Gastrocnemius medialis (tissue), 4 donors: ENCODE measurements around the gene LONRF2. TPM values are rescaled to one million over a fixed set of nuclear protein-coding genes. Genes with fewer than 3 reads are reported as not detected.

Experiments
- ATAC-seq, 2 donors: fragments of 150-250 bp; one replicate each; pipeline ENCODE4 v1.9.1; 2016
- DNase-seq, 2 donors: peaks; one replicate each; pipeline ENCODE4 v3.0.0-alpha.2; 2019
- H3K27ac ChIP-seq, 4 donors: fragments of 200-600 bp; sonication (generic); 1 replicate in 1 of 4; 2 replicates in 3 of 4; pipeline ENCODE4 v1.5.1; 2016 to 2018; ENCODE audit warnings: mild to moderate bottlenecking in 2 of 4, moderate library complexity in 1 of 4
- H3K27me3 ChIP-seq, 3 donors: fragments of 200-600 bp; sonication (generic) in 2 of 3; 1 replicate in 1 of 3; 2 replicates in 2 of 3; pipeline versions ENCODE4 v1.5.1 to v1.6.0; 2016 to 2019; ENCODE audit warnings: mild to moderate bottlenecking in 1 of 3, moderate library complexity in 1 of 3
- H3K36me3 ChIP-seq, 2 donors: fragments of 200-600 bp; sonication (generic) in 1 of 2; one replicate each; pipeline ENCODE4 v1.5.1; 2017 to 2018
- H3K4me1 ChIP-seq, 2 donors: fragments of 200-600 bp; sonication (generic) in 1 of 2; one replicate each; pipeline ENCODE4 v1.5.1; 2016 to 2017; ENCODE audit warnings: mild to moderate bottlenecking in 2 of 2
- H3K4me3 ChIP-seq, 4 donors: fragments of 200-600 bp; sonication (generic) in 3 of 4; 1 replicate in 1 of 4; 2 replicates in 3 of 4; pipeline ENCODE4 v1.5.1; 2016 to 2019; ENCODE audit warnings: mild to moderate bottlenecking in 2 of 4
- H3K9me3 ChIP-seq, 3 donors: fragments of 200-600 bp; sonication (generic) in 2 of 3; 1 replicate in 1 of 3; 2 replicates in 2 of 3; pipeline ENCODE4 v1.5.1; 2016 to 2019
- POLR2A ChIP-seq, 2 donors: fragments of 450-650 bp; IDR thresholded peaks; one replicate each; pipeline ENCODE4 v1.6.1; 2017; ENCODE audit warnings: antibody characterized with exemption in 2 of 2, mild to moderate bottlenecking in 2 of 2, moderate library complexity in 2 of 2
- in situ Hi-C, 4 donors: fragments of 200-750 bp; cut with MboI; loops; one replicate each; pipeline versions ENCODE4 v1.15.0 to v1.8.0; 2017; ENCODE audit warnings: low sequenced_read_pairs in 4 of 4
- intact Hi-C: fragments of 100-400 bp; cut with DNase I; formaldehyde crosslinking; loops from one replicate; pipeline ENCODE4 v1.15.1; 2023; ENCODE audit warnings: low total_unique reads
- total RNA-seq, 4 donors: library from RNA; depleted of rRNA; stranded (reverse); fragments of >200 nt; gene quantifications; one replicate each; pipeline versions ENCODE4 v1.1.0 to v1.2.3, GENCODE V29; 2016
- TF ChIP-seq, protein P1 (sequence below), 5 experiments: fragments of 450-650 bp in 3 of 5; fragments of 200-600 bp in 2 of 5; sonication (generic) in 2 of 5; IDR thresholded peaks in 4 of 5; conservative IDR thresholded peaks in 1 of 5; 1 replicate in 4 of 5; 2 replicates in 1 of 5; pipeline ENCODE4 v1.5.1; 2016 to 2019; ENCODE audit warnings: antibody characterized with exemption in 5 of 5, mild to moderate bottlenecking in 3 of 5, moderate library complexity in 3 of 5

LONRF2 gene
- total RNA-seq, 4 donors from 2014 or later, result 5.0 to 8.8 (median 7.6) TPM

DNA sequence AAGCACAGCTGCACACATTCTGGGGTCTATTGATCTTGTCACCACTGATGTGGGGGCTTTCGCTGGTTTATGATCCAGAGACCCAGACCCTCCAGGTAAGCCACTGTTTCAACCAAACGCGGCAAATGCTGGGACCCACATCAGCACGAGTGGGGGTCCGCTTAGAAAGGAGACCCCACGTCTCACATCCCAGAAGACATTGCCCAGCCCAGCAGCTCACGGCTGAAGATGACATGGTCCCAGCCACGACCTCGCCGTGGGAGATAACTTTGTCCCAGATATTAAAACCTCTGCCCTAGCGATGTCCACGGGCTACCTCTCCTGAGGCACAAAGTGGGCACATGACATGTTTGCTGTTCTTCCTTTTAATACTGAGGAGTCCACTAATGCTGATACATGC is 43.8 kb downstream of the LONRF2 start:
- in situ Hi-C loops (no loop called here), intact Hi-C loops (no loop called here)
- DNase-seq, result no peak
- H3K4me3 ChIP-seq, result no peak overlapping the region
- no peaks in the 10 kb centered on the region for H3K36me3 ChIP-seq
- no peak for TF ChIP-seq POLR2A (IDR thresholded peaks at IDR 0.05)
- TF ChIP-seq, protein P1, sequence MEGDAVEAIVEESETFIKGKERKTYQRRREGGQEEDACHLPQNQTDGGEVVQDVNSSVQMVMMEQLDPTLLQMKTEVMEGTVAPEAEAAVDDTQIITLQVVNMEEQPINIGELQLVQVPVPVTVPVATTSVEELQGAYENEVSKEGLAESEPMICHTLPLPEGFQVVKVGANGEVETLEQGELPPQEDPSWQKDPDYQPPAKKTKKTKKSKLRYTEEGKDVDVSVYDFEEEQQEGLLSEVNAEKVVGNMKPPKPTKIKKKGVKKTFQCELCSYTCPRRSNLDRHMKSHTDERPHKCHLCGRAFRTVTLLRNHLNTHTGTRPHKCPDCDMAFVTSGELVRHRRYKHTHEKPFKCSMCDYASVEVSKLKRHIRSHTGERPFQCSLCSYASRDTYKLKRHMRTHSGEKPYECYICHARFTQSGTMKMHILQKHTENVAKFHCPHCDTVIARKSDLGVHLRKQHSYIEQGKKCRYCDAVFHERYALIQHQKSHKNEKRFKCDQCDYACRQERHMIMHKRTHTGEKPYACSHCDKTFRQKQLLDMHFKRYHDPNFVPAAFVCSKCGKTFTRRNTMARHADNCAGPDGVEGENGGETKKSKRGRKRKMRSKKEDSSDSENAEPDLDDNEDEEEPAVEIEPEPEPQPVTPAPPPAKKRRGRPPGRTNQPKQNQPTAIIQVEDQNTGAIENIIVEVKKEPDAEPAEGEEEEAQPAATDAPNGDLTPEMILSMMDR (IDR thresholded peaks at IDR 0.05 in 4 of 5, conservative IDR thresholded peaks at IDR 0.05 in 1 of 5), result no peak
- ATAC-seq, result no peak
- no peaks in the 10 kb centered on the region for H3K4me1 ChIP-seq
- no peak overlapping the region for H3K27ac ChIP-seq
- H3K27me3 ChIP-seq, result no peaks in the 10 kb centered on the region
- no peaks in the 10 kb centered on the region for H3K9me3 ChIP-seq

- no peaks in the 10 kb centered on the region for H3K36me3 ChIP-seq
- no peak overlapping the region for H3K4me3 ChIP-seq
- in situ Hi-C loops (no loop called here), intact Hi-C loops (no loop called here)
- TF ChIP-seq POLR2A (IDR thresholded peaks at IDR 0.05), result no peak
- TF ChIP-seq, protein P1 (IDR thresholded peaks at IDR 0.05 in 4 of 5, conservative IDR thresholded peaks at IDR 0.05 in 1 of 5), result no peak
- DNase-seq, result no peak
- no peak for ATAC-seq
- no peaks in the 10 kb centered on the region for H3K27me3 ChIP-seq
- H3K9me3 ChIP-seq, result no peaks in the 10 kb centered on the region
- H3K27ac ChIP-seq, result no peak overlapping the region
- no peaks in the 10 kb centered on the region for H3K4me1 ChIP-seq
Observed at GRCh38 chr2:100277540-100278207, 44.6 kb downstream of the LONRF2 start.

DNA sequence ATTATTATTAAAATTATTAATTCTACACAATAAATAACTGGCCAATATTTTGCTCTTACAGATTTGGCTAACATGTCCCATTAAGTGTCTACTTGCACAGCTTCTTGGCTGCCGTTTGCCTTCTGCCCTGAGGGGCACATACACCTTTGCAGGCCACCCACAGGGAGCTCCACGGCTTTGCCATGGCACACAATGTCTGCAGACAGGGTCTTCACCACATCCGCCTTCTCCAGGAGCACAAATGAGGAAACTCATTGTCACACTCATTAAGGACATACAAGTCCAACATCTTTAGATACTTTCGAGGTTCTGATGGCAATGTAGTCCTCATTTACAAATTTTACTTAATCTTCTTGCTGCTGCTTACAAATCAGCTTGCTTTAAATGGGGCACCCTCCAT is 45.6 kb downstream of the LONRF2 start:
- H3K4me3 ChIP-seq, result no peak overlapping the region
- H3K36me3 ChIP-seq, result no peaks in the 10 kb centered on the region
- H3K9me3 ChIP-seq, result no peaks in the 10 kb centered on the region
- no peak overlapping the region for H3K27ac ChIP-seq
- in situ Hi-C loops (no loop called here), intact Hi-C loops (no loop called here)
- H3K4me1 ChIP-seq, result no peaks in the 10 kb centered on the region
- TF ChIP-seq, protein P1 (IDR thresholded peaks at IDR 0.05 in 4 of 5, conservative IDR thresholded peaks at IDR 0.05 in 1 of 5), result no peak
- no peak for ATAC-seq
- no peaks in the 10 kb centered on the region for H3K27me3 ChIP-seq
- DNase-seq, result no peak

DNA sequence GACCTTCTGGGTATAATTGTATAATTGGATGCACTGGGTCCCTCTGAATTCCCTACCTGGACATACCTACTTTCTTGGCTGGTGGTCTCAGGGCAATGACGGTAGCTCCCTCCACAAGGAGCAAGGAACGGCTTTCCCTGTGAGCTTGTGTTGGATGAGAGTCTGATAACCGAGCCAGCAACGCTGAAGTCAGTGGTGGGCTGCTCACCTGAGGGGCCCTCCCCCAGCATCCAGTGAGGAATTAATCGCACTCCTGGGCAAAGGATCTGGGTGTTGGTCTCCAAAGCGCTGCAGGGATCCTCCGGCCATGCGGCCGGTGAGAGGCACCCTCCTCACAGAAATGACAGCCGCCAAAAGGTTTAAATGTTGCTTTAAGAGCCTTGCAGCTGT is 47.1 kb downstream of the LONRF2 start:
- DNase-seq (no peak), ATAC-seq (no peak)
- Histone ChIP-seq H3K27ac (no peak overlapping the region), H3K27me3 (no peaks in the 10 kb centered on the region), H3K4me3 (no peak overlapping the region), H3K36me3 (no peaks in the 10 kb centered on the region), H3K4me1 (no peaks in the 10 kb centered on the region), H3K9me3 (no peaks in the 10 kb centered on the region)
- intact Hi-C loops, result no loop called here
- no peak for TF ChIP-seq POLR2A (IDR thresholded peaks at IDR 0.05)
- TF ChIP-seq, protein P1 (IDR thresholded peaks at IDR 0.05 in 4 of 5, conservative IDR thresholded peaks at IDR 0.05 in 1 of 5), result no peak
- in situ Hi-C loops, result no loop called here
